Erythroblast (primary cell): ENCODE results near the gene BORCS8.

ENCODE experiments used
- GATA1 ChIP-seq: IDR thresholded peaks from 2 replicates; pipeline ENCODE4 v1.6.1; 2011; ENCODE audit warnings: low read depth, mild to moderate bottlenecking, control low read depth, low read length, moderate library complexity
- POLR2A ChIP-seq: IDR thresholded peaks from 2 replicates; pipeline ENCODE4 v1.6.1; 2011; ENCODE audit warnings: mild to moderate bottlenecking, low read length

- TF ChIP-seq POLR2A, result no peak
- TF ChIP-seq GATA1, result no peak
Measured at GRCh38 chr19:19226663-19227062, 34.7 kb upstream of the BORCS8 start.
